Keratinocyte (primary cell): ENCODE measurements around the gene NGRN.

Source experiments
- CTCF ChIP-seq, 3 experiments: IDR thresholded peaks in 1 of 3; conservative IDR thresholded peaks in 1 of 3; optimal IDR thresholded peaks in 1 of 3; 2 replicates in 2 of 3; 3 replicates in 1 of 3; pipeline versions ENCODE3 to v1.5.1; 2011; ENCODE audit warnings: low read length in 3 of 3, mild to moderate bottlenecking in 3 of 3, moderate library complexity in 2 of 3, control low read depth in 1 of 3, inconsistent platforms in 1 of 3; ENCODE audit not compliant: insufficient read depth in 2 of 3; ENCODE audit errors: extremely low read depth in 1 of 3
- EZH2 ChIP-seq: IDR thresholded peaks from one replicate; pipeline ENCODE4 v1.6.1; 2012; ENCODE audit warnings: inconsistent platforms, mild to moderate bottlenecking, low read length, moderate library complexity

- peak; percentile 35 to 50 (median 42) for TF ChIP-seq CTCF (optimal IDR thresholded peaks at IDR 0.05 in 1 of 3, IDR thresholded peaks at IDR 0.05 in 1 of 3, conservative IDR thresholded peaks at IDR 0.05 in 1 of 3; ENCODE audit: extremely low read depth in 1 of 3, insufficient read depth in 2 of 3, low read length in 3 of 3)
- TF ChIP-seq EZH2: no peak
Measured at GRCh38 chr15:90232941-90233386, 32.5 kb upstream of the NGRN start.
